Breast epithelium (tissue), 3 donors: Measurements from ENCODE around the gene TTC28.

Experiments
- POLR2A ChIP-seq: fragments of 450-650 bp; IDR thresholded peaks from one replicate; pipeline ENCODE4 v1.6.1; 2016; ENCODE audit warnings: antibody characterized with exemption, mild to moderate bottlenecking, moderate library complexity
- POLR2AphosphoS5 ChIP-seq, 3 donors: sonication (generic); formaldehyde crosslinking; IDR thresholded peaks; one replicate each; pipeline ENCODE4 v1.6.1; 2017; ENCODE audit warnings: antibody characterized with exemption in 3 of 3
- TF ChIP-seq, protein P1 (sequence below), 3 donors: fragments of 450-650 bp; IDR thresholded peaks; one replicate each; pipeline ENCODE4 v1.5.1; 2016 to 2017; ENCODE audit warnings: antibody characterized with exemption in 3 of 3, mild to moderate bottlenecking in 3 of 3, moderate library complexity in 3 of 3

DNA sequence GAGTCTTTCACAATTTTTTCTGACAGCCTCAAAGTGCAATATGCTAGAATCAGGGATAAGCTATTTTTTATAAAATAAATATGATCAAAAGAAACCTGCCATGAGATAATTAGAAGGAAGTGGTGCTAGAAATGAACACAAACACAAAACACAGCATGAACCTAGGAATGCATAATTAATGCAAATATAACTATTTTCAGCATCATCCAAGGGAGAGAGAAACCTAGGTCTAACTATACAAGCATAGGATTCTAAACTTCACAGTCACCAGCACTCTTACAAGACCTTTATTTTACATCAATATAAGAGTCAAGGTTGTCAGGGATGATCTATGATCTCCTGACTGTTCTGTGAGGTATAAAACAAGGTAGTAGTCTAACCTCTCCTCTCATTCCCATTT is 29.2 kb downstream of the TTC28 start:
- TF ChIP-seq POLR2A, result no peak
- no peak for TF ChIP-seq POLR2AphosphoS5 (IDR thresholded peaks at IDR 0.05)
- TF ChIP-seq, protein P1, sequence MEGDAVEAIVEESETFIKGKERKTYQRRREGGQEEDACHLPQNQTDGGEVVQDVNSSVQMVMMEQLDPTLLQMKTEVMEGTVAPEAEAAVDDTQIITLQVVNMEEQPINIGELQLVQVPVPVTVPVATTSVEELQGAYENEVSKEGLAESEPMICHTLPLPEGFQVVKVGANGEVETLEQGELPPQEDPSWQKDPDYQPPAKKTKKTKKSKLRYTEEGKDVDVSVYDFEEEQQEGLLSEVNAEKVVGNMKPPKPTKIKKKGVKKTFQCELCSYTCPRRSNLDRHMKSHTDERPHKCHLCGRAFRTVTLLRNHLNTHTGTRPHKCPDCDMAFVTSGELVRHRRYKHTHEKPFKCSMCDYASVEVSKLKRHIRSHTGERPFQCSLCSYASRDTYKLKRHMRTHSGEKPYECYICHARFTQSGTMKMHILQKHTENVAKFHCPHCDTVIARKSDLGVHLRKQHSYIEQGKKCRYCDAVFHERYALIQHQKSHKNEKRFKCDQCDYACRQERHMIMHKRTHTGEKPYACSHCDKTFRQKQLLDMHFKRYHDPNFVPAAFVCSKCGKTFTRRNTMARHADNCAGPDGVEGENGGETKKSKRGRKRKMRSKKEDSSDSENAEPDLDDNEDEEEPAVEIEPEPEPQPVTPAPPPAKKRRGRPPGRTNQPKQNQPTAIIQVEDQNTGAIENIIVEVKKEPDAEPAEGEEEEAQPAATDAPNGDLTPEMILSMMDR (IDR thresholded peaks at IDR 0.05), result no peak
